ENCODE data around the gene TRIP10.
A peak's percentile ranks its signal among the peaks of the same experiment; 100 is the strongest.

TRIP10 gene

GRCh38 chr19:6772028-6772865, 32.8 kb downstream of the TRIP10 start, which contains the start of gene VAV1:
VAV1 (plus strand) TSS chr19:6772708; CDS start chr19:6772808, 100 bp downstream.
- H3K36me3 ChIP-seq (replicated peaks; ENCODE audit: insufficient read depth, low read length), result peaks cover 5% of the 10 kb centered on the region; the same call in 1 of the 2 replicates
- H3K9me3 ChIP-seq (replicated peaks; ENCODE audit: insufficient read depth, low read length), result no peaks in the 10 kb centered on the region
- peaks cover 55% of the 10 kb centered on the region for H3K79me2 ChIP-seq (ENCODE audit: low read length)
- peak within 1 kb of the TSS; percentile 96 for H3K4me3 ChIP-seq (ENCODE audit: low read length)
- no peaks in the 10 kb centered on the region for H3K27me3 ChIP-seq (replicated peaks; ENCODE audit: insufficient read depth, low read length)
- no peak for TF ChIP-seq EZH2 (optimal IDR thresholded peaks at IDR 0.05; ENCODE audit: low read depth, low read length)
- peak; percentile 74 for TF ChIP-seq CTCF (IDR thresholded peaks at IDR 0.05; ENCODE audit: low read length)
- peak within 1 kb of the TSS; percentile 64 for H3K27ac ChIP-seq (ENCODE audit: low read length)
- H3K4me2 ChIP-seq (ENCODE audit: low read depth, low read length), result peak within 1 kb of the TSS; percentile 68
- peaks cover 28% of the 10 kb centered on the region for H3F3A ChIP-seq (ENCODE audit: insufficient read depth, low read length)
- H3K9me2 ChIP-seq (replicated peaks; ENCODE audit: insufficient read depth, low read length), result no peaks in the 10 kb centered on the region
- H2AFZ ChIP-seq (ENCODE audit: low read length), result peak within 1 kb of the TSS; percentile 25; the same call in 1 of the 2 replicates
- H3K4me1 ChIP-seq (ENCODE audit: low read length), result peaks cover 25% of the 10 kb centered on the region
- peak within 1 kb of the TSS; percentile 83 for H3K9ac ChIP-seq (ENCODE audit: low read length)
- peaks cover 5% of the 10 kb centered on the region; the same call in 1 of the 2 replicates for H4K20me1 ChIP-seq (ENCODE audit: insufficient read depth, low read length)
- DNase-seq, result peak; percentile 92

- Histone ChIP-seq H3K9me2 (replicated peaks; ENCODE audit: insufficient read depth, low read length) (no peaks in the 10 kb centered on the region), H4K20me1 (ENCODE audit: insufficient read depth, low read length) (peaks cover 5% of the 10 kb centered on the region; the same call in 1 of the 2 replicates), H3F3A (ENCODE audit: insufficient read depth, low read length) (peaks cover 29% of the 10 kb centered on the region), H2AFZ (ENCODE audit: low read length) (0 out of 2 replicates have a peak overlapping the region, but pooled peaks have one; percentile 25), H3K9me3 (replicated peaks; ENCODE audit: insufficient read depth, low read length) (no peaks in the 10 kb centered on the region), H3K27me3 (replicated peaks; ENCODE audit: insufficient read depth, low read length) (no peaks in the 10 kb centered on the region), H3K79me2 (ENCODE audit: low read length) (peaks cover 61% of the 10 kb centered on the region), H3K4me3 (ENCODE audit: low read length) (peak overlapping the region; percentile 96), H3K36me3 (replicated peaks; ENCODE audit: insufficient read depth, low read length) (peaks cover 8% of the 10 kb centered on the region; the same call in 1 of the 2 replicates), H3K9ac (ENCODE audit: low read length) (peak overlapping the region; percentile 83), H3K4me2 (ENCODE audit: low read depth, low read length) (peak overlapping the region; percentile 68), H3K27ac (ENCODE audit: low read length) (peak overlapping the region; percentile 64), H3K4me1 (ENCODE audit: low read length) (peaks cover 29% of the 10 kb centered on the region)
- TF ChIP-seq EZH2phosphoT487 (IDR thresholded peaks at IDR 0.05; ENCODE audit: low read length) (no peak), CTCF (IDR thresholded peaks at IDR 0.05; ENCODE audit: low read length) (no peak), EZH2 (optimal IDR thresholded peaks at IDR 0.05; ENCODE audit: low read depth, low read length) (no peak)
- DNase-seq, result no peak
These were observed 33.4 kb downstream of the TRIP10 start for GRCh38 chr19:6772866-6773322.

- H3K9ac ChIP-seq (ENCODE audit: low read length), result peak overlapping the region; percentile 83
These were observed 33.9 kb downstream of the TRIP10 start for GRCh38 chr19:6773323-6773931.

More at GRCh38 chr19:6773323-6773931, 33.9 kb downstream of the TRIP10 start:
- H3K79me2 ChIP-seq (ENCODE audit: low read length), result peaks cover 67% of the 10 kb centered on the region
- H3F3A ChIP-seq (ENCODE audit: insufficient read depth, low read length), result peaks cover 29% of the 10 kb centered on the region
- peak; percentile 71 for DNase-seq
- H3K9me2 ChIP-seq (replicated peaks; ENCODE audit: insufficient read depth, low read length), result no peaks in the 10 kb centered on the region
- peaks cover 29% of the 10 kb centered on the region for H3K4me1 ChIP-seq (ENCODE audit: low read length)
- H3K4me2 ChIP-seq (ENCODE audit: low read depth, low read length), result peak overlapping the region; percentile 68
- H3K36me3 ChIP-seq (replicated peaks; ENCODE audit: insufficient read depth, low read length), result peaks cover 8% of the 10 kb centered on the region; the same call in 1 of the 2 replicates
- no peaks in the 10 kb centered on the region for H3K9me3 ChIP-seq (replicated peaks; ENCODE audit: insufficient read depth, low read length)
- peak overlapping the region; percentile 64; the same call in 1 of the 2 replicates for H3K27ac ChIP-seq (ENCODE audit: low read length)
- peaks cover 5% of the 10 kb centered on the region; the same call in 1 of the 2 replicates for H4K20me1 ChIP-seq (ENCODE audit: insufficient read depth, low read length)
- TF ChIP-seq EZH2phosphoT487 (IDR thresholded peaks at IDR 0.05; ENCODE audit: low read length), result no peak
- TF ChIP-seq CTCF (IDR thresholded peaks at IDR 0.05; ENCODE audit: low read length), result no peak
- no peak for TF ChIP-seq EZH2 (optimal IDR thresholded peaks at IDR 0.05; ENCODE audit: low read depth, low read length)
- H3K27me3 ChIP-seq (replicated peaks; ENCODE audit: insufficient read depth, low read length), result no peaks in the 10 kb centered on the region
- peak overlapping the region; percentile 96 for H3K4me3 ChIP-seq (ENCODE audit: low read length)
- H2AFZ ChIP-seq (ENCODE audit: low read length), result no peak overlapping the region

Data from MM.1S (cell line).